ENCODE measurements around the gene DENND4B. TPM values are rescaled to one million over a fixed set of nuclear protein-coding genes. Genes with fewer than 3 reads are reported as not detected.

Gene DENND4B
- total RNA-seq, 3 donors from 2014 or later, result 44.3 to 65.6 (median 46.5) TPM

DNA sequence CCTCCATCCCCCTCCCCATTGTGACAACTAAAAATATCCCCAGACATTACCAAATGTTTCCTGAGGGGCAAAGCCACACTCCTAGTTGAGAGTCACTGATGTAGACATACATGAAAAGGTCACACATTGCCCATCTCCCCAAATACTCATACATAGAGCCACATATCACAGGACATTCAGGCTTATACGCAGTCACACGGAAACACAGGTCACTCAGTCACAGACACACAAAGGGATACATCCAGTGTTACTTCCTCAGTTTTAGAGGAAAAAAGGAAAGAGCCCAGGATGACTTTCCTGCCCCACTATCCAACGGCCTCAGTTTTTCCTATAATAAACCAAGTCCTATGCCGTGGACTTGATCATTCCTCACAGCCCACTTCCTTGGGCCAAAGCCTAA, 14.9 kb upstream of the DENND4B start:
- TF ChIP-seq, protein P1, sequence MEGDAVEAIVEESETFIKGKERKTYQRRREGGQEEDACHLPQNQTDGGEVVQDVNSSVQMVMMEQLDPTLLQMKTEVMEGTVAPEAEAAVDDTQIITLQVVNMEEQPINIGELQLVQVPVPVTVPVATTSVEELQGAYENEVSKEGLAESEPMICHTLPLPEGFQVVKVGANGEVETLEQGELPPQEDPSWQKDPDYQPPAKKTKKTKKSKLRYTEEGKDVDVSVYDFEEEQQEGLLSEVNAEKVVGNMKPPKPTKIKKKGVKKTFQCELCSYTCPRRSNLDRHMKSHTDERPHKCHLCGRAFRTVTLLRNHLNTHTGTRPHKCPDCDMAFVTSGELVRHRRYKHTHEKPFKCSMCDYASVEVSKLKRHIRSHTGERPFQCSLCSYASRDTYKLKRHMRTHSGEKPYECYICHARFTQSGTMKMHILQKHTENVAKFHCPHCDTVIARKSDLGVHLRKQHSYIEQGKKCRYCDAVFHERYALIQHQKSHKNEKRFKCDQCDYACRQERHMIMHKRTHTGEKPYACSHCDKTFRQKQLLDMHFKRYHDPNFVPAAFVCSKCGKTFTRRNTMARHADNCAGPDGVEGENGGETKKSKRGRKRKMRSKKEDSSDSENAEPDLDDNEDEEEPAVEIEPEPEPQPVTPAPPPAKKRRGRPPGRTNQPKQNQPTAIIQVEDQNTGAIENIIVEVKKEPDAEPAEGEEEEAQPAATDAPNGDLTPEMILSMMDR (IDR thresholded peaks at IDR 0.05), result no peak
- ATAC-seq (no peak), DNase-seq (no peak)
- Histone ChIP-seq H3K4me3 (no peak overlapping the region), H3K36me3 (ENCODE audit: low read depth) (no peaks in the 10 kb centered on the region), H3K4me1 (ENCODE audit: low read depth) (peaks cover 52% of the 10 kb centered on the region), H3K9me3 (no peaks in the 10 kb centered on the region)
- intact Hi-C loops (cut with DNase I, micrococcal nuclease), result no loop called here

DNA sequence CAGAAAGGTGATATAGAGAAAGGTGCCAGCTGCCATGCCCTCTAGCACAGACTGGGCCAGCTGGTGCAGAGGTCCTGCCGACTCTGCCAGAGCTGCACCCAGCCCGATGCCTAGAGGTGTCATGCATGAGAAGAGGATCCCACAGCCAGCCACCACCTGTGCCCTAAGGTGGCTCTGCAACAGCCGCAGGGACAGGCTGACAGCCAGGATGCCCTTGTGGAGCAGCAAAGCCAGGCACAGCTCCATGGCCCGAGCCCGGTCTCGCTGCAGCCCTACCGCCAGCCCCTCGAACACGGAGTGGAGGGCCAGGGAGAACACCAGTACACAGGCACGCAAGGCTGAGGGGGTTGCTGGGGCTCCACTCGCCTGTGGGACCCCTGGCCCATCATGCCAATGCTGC, 13.7 kb upstream of the DENND4B start:
- no peaks in the 10 kb centered on the region for H3K9me3 ChIP-seq
- TF ChIP-seq, protein P1 (IDR thresholded peaks at IDR 0.05), result no peak
- no peak overlapping the region for H3K4me3 ChIP-seq

DNA sequence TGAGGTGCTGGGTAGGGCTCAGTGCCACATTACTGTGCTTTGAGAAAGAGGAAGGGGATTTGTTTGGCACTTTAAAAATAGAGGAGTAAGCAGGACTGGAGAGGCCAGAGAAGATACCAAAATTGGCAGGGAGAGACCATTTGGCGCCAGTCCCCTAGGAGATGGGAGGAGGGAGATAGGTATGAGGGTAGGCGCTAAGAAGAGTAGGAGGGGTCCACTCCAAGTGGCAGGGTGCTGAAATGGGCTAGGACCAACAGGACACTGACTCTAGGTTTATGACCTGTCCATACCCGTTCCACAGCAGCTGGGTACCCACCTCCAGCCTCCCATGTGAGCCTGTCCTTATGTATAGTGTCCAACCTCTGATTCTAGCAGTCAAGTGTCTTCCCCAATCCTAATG, 12.9 kb upstream of the DENND4B start:
- H3K9me3 ChIP-seq, result no peaks in the 10 kb centered on the region
- intact Hi-C loops (cut with DNase I, micrococcal nuclease), result no loop called here
- ATAC-seq, result no peak
- no peak for DNase-seq
- H3K4me1 ChIP-seq (ENCODE audit: low read depth), result peaks cover 44% of the 10 kb centered on the region
- H3K36me3 ChIP-seq (ENCODE audit: low read depth), result no peaks in the 10 kb centered on the region
- H3K4me3 ChIP-seq, result no peak overlapping the region
- TF ChIP-seq, protein P1 (IDR thresholded peaks at IDR 0.05), result no peak

More for the DNA sequence above, 13.7 kb upstream of the DENND4B start:
- H3K36me3 ChIP-seq (ENCODE audit: low read depth), result no peaks in the 10 kb centered on the region
- DNase-seq (peak in 1 of 3 donors; percentile 44), ATAC-seq (no peak)
- intact Hi-C loops (cut with DNase I, micrococcal nuclease), result no loop called here
- peaks cover 50% of the 10 kb centered on the region for H3K4me1 ChIP-seq (ENCODE audit: low read depth)

DNA sequence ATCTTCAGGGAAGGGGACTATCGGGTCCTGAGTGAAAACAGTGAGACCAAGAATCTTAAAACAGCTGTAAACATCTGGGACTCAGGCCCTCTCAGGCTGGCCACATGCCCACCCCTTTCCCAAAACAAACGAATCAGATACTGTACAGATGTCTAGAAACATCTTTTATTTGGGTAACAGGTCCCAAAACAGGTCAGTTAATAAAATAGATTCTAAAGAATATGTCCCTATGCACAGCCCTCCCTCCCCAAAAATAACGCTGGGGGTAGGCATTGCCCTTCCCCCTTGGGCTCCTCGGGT, 12.4 kb upstream of the DENND4B start:
- intact Hi-C loops (cut with DNase I, micrococcal nuclease), result no loop called here
- ATAC-seq (no peak), DNase-seq (peak in 1 of 3 donors; percentile 48)
- Histone ChIP-seq H3K36me3 (ENCODE audit: low read depth) (no peaks in the 10 kb centered on the region), H3K4me1 (ENCODE audit: low read depth) (peaks cover 38% of the 10 kb centered on the region), H3K4me3 (no peak overlapping the region), H3K9me3 (no peaks in the 10 kb centered on the region)
- TF ChIP-seq, protein P1 (IDR thresholded peaks at IDR 0.05), result no peak

DNA sequence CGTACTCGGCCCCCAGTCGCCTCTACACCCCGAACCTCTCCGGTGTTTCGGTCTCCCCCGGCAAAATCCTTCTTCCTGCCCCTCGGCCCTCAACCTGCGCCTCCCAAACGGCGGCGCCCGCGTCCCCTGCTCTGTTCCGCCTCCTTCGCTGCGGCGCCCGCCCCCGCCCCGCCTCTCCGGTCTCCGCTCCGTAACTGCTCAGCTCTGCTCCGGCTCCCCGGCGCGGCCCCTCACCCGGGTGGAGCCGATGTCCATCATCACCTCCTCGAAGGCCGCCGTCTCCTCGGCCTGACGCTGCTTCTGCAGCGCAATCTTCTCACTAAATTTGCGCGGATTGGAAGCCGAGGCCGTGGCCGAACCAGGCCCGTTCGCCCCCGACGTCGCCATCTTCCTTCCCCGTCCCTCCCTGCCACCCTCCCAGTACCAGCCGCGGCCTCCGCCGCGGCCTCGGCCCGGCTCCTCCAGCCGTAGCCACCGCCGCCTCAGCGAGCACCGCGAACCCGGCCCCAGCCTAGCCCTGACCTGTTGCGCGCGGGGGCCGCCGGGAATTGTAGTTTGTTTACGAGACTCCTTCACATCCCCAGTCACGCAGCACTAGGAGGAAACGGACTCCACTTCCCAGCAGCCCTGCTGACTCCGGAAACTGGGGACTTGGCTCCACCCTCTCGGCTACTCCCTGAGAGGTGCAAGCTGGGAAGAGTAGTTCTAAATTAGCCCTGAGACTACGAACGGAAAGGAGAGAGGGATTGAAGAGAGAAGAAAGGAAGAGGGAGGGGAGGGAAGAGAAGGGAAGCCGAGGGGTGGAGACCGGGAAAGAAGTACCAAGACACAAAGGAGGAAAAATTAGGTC, 11.8 kb upstream of the DENND4B start, which contains the start of gene CRTC2:
CRTC2 (minus strand) TSS at position 502 of the 850 bp plus-strand sequence; CDS start at position 387, 115 bp downstream.
- ATAC-seq (peak; percentile 89), DNase-seq (peak; percentile 98 to 100 (median 99))
- TF ChIP-seq, protein P1 (IDR thresholded peaks at IDR 0.05), result no peak
- H3K4me1 ChIP-seq (ENCODE audit: low read depth), result peaks cover 38% of the 10 kb centered on the region
- H3K36me3 ChIP-seq (ENCODE audit: low read depth), result no peaks in the 10 kb centered on the region
- peak within 1 kb of the TSS; percentile 82 for H3K4me3 ChIP-seq
- H3K9me3 ChIP-seq, result no peaks in the 10 kb centered on the region
- intact Hi-C loops (cut with DNase I, micrococcal nuclease), result no loop called here
